Epithelial cell of alveolus of lung (primary cell): Measurements from ENCODE around the gene CT45A6. TPM values are rescaled to one million over a fixed set of nuclear protein-coding genes. Genes with fewer than 3 reads are reported as not detected.

Experiments used
- total RNA-seq: library from RNA; depleted of rRNA; stranded (reverse); fragments of >200 nt; gene quantifications from 2 replicates; pipeline ENCODE4 v1.2.1, GENCODE V29; 2015

The CT45A6 gene, protein sequence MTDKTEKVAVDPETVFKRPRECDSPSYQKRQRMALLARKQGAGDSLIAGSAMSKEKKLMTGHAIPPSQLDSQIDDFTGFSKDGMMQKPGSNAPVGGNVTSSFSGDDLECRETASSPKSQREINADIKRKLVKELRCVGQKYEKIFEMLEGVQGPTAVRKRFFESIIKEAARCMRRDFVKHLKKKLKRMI
- total RNA-seq = not detected in 2 replicates

DNA sequence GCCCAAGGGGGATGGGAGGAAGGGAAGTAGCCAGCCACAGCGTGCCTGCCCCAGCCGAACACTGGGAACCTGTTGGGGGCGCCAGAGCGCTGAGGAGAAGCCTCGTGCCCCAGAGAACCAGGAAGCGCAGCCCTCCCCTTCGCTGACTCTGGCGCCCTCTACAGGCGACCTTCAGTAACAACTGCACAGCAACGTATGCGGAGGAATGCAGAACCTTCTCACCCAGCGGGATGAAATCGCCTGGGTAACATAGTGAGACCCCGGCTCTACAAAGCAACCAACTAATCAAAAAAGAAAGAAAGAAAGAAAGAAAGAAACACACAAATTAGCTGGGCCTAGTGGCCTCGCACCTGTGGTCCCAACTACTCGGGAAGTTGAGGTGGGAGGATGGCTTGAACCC is at the start of gene CT45A6:
TSS of gene CT45A6 (minus strand) at position 101 of the 400 bp plus-strand sequence. CDS start 3,794 bp downstream, outside the sequence.

DNA sequence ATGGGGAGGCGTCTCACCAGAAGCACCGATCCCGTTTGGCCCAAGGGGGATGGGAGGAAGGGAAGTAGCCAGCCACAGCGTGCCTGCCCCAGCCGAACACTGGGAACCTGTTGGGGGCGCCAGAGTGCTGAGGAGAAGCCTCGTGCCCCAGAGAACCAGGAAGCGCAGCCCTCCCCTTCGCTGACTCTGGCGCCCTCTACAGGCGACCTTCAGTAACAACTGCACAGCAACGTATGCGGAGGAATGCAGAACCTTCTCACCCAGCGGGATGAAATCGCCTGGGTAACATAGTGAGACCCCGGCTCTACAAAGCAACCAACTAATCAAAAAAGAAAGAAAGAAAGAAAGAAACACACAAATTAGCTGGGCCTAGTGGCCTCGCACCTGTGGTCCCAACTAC is 34.6 kb upstream of the CT45A6 start, which contains the start of gene CT45A7:
TSS of gene CT45A7 (minus strand) at position 101 of the 400 bp plus-strand sequence. CDS start 3,747 bp downstream, outside the sequence.

DNA sequence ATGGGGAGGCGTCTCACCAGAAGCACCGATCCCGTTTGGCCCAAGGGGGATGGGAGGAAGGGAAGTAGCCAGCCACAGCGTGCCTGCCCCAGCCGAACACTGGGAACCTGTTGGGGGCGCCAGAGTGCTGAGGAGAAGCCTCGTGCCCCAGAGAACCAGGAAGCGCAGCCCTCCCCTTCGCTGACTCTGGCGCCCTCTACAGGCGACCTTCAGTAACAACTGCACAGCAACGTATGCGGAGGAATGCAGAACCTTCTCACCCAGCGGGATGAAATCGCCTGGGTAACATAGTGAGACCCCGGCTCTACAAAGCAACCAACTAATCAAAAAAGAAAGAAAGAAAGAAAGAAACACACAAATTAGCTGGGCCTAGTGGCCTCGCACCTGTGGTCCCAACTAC is 17.3 kb upstream of the CT45A6 start, which contains the start of gene CT45A2:
TSS of gene CT45A2 (minus strand) at position 101 of the 400 bp plus-strand sequence. CDS start 3,747 bp downstream, outside the sequence.

DNA sequence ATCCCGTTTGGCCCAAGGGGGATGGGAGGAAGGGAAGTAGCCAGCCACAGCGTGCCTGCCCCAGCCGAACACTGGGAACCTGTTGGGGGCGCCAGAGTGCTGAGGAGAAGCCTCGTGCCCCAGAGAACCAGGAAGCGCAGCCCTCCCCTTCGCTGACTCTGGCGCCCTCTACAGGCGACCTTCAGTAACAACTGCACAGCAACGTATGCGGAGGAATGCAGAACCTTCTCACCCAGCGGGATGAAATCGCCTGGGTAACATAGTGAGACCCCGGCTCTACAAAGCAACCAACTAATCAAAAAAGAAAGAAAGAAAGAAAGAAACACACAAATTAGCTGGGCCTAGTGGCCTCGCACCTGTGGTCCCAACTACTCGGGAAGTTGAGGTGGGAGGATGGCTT is 17.2 kb downstream of the CT45A6 start, which contains the start of gene CT45A5:
TSS of gene CT45A5 (minus strand) at position 101 of the 400 bp plus-strand sequence. CDS start 3,774 bp downstream, outside the sequence.

DNA sequence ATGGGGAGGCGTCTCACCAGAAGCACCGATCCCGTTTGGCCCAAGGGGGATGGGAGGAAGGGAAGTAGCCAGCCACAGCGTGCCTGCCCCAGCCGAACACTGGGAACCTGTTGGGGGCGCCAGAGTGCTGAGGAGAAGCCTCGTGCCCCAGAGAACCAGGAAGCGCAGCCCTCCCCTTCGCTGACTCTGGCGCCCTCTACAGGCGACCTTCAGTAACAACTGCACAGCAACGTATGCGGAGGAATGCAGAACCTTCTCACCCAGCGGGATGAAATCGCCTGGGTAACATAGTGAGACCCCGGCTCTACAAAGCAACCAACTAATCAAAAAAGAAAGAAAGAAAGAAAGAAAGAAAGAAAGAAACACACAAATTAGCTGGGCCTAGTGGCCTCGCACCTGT is 34.5 kb downstream of the CT45A6 start, which contains the start of gene CT45A3:
TSS of gene CT45A3 (minus strand) at position 101 of the 400 bp plus-strand sequence. CDS start 3,747 bp downstream, outside the sequence.

Other genes with a start within 250 kb of the CT45A6 start
- not detected in 2 replicates for gene CT45A1, start 89.1 kb downstream of the CT45A6 start, total RNA-seq
- gene CT45A3, start 34.6 kb downstream of the CT45A6 start, total RNA-seq = not detected in 2 replicates
- gene CT45A5, start 17.3 kb downstream of the CT45A6 start, total RNA-seq = not detected in 2 replicates
- not detected in 2 replicates for gene CT45A2, start 17.2 kb upstream of the CT45A6 start, total RNA-seq
- not detected in 2 replicates for gene CT45A7, start 34.5 kb upstream of the CT45A6 start, total RNA-seq
- gene CT45A8, start 51.8 kb upstream of the CT45A6 start, total RNA-seq = not detected in 2 replicates
- gene CT45A9, start 69.0 kb upstream of the CT45A6 start, total RNA-seq = not detected in 2 replicates
- gene CT45A10, start 90.7 kb upstream of the CT45A6 start, total RNA-seq = not detected in 2 replicates
- not detected in 2 replicates for gene SAGE1, start 90.9 kb upstream of the CT45A6 start, total RNA-seq
- gene MMGT1, start 171.2 kb upstream of the CT45A6 start, total RNA-seq = 21.6 and 30.0 TPM in 2 replicates
- gene SLC9A6, start 182.6 kb upstream of the CT45A6 start, total RNA-seq = 15.4 and 15.6 TPM in 2 replicates